Transverse colon (tissue), 4 donors: ENCODE results near the gene SLC26A6. TPM values are rescaled to one million over a fixed set of nuclear protein-coding genes. Genes with fewer than 3 reads are reported as not detected.
A peak's percentile ranks its signal among the peaks of the same experiment; 100 is the strongest.

Source experiments
- DNase-seq: peaks from one replicate; pipeline ENCODE4 v3.0.0-alpha.2; 2019
- H3K27ac ChIP-seq, 4 donors: fragments of 200-600 bp; sonication (generic); 2 replicates each; pipeline ENCODE4 v1.5.1; 2016 to 2018; ENCODE audit warnings: inconsistent platforms in 4 of 4
- H3K27me3 ChIP-seq: fragments of 200-600 bp; sonication (generic); 2 replicates; pipeline ENCODE4 v1.5.1; 2017; ENCODE audit warnings: inconsistent platforms
- H3K36me3 ChIP-seq, 4 donors: fragments of 200-600 bp; sonication (generic); 2 replicates each; pipeline ENCODE4 v1.5.1; 2017 to 2019; ENCODE audit warnings: inconsistent platforms in 4 of 4
- H3K4me1 ChIP-seq, 4 donors: fragments of 200-600 bp; sonication (generic); 2 replicates each; pipeline ENCODE4 v1.5.1; 2017 to 2020; ENCODE audit warnings: inconsistent platforms in 4 of 4
- H3K4me3 ChIP-seq, 4 donors: fragments of 200-600 bp; sonication (generic); 1 replicate in 1 of 4; 2 replicates in 3 of 4; pipeline versions ENCODE4 v1.5.1 to v1.6.1; 2017 to 2019; ENCODE audit warnings: inconsistent platforms in 4 of 4
- H3K9me3 ChIP-seq, 2 donors: fragments of 200-600 bp; sonication (generic); 2 replicates each; pipeline ENCODE4 v1.5.1; 2017 to 2019; ENCODE audit warnings: inconsistent platforms in 2 of 2
- CTCF ChIP-seq, 5 experiments: fragments of 200-600 bp in 3 of 5; fragments of 450-650 bp in 2 of 5; sonication (generic) in 3 of 5; IDR thresholded peaks; 1 replicate in 2 of 5; 2 replicates in 3 of 5; pipeline ENCODE4 v1.5.1; 2016 to 2017; ENCODE audit warnings: antibody characterized with exemption in 5 of 5, inconsistent platforms in 3 of 5, mild to moderate bottlenecking in 2 of 5, moderate library complexity in 1 of 5
- EP300 ChIP-seq: sonication (generic); formaldehyde crosslinking; IDR thresholded peaks from one replicate; pipeline ENCODE4 v1.6.1; 2017; ENCODE audit warnings: antibody characterized with exemption, low read depth
- POLR2A ChIP-seq: fragments of 450-650 bp; IDR thresholded peaks from one replicate; pipeline ENCODE4 v1.6.1; 2016; ENCODE audit warnings: antibody characterized with exemption, mild to moderate bottlenecking, moderate library complexity
- POLR2AphosphoS5 ChIP-seq, 3 donors: sonication (generic); formaldehyde crosslinking; IDR thresholded peaks; one replicate each; pipeline ENCODE4 v1.6.1; 2016; ENCODE audit warnings: antibody characterized with exemption in 3 of 3
- WGBS, 2 donors: methylation state at CpG; one replicate each; pipeline ENCODE4 v1.1.5; 2018; ENCODE audit warnings: low coverage in 1 of 2; 5-methylcytosine and 5-hydroxymethylcytosine counted together
- in situ Hi-C, 4 donors: fragments of 200-750 bp; cut with MboI; loops; one replicate each; pipeline versions ENCODE4 v1.15.0 to v1.15.1; 2017; ENCODE audit warnings: low sequenced_read_pairs in 3 of 4, low pct_ligation_motif_present in 1 of 4, low pct_unique_long_range_greater_than_20kb in 1 of 4
- intact Hi-C: fragments of 100-400 bp; cut with DNase I; formaldehyde crosslinking; loops from one replicate; pipeline ENCODE4 v1.15.1; 2023; ENCODE audit warnings: low total_unique reads
- total RNA-seq, 4 donors: library from RNA; depleted of rRNA; stranded (reverse); fragments of >200 nt; gene quantifications; one replicate each; pipeline ENCODE4 v1.1.0, GENCODE V29; 2016

SLC26A6 gene
- total RNA-seq, 4 donors from 2014 or later, result 134 to 282 (median 193) TPM

GRCh38 chr3:48674505-48674904 is 39.2 kb upstream of the SLC26A6 start:
- Histone ChIP-seq H3K27ac (no peak overlapping the region), H3K9me3 (no peaks in the 10 kb centered on the region), H3K36me3 (no peaks in the 10 kb centered on the region), H3K4me3 (no peak overlapping the region), H3K27me3 (no peaks in the 10 kb centered on the region), H3K4me1 (no peaks in the 10 kb centered on the region)
- no peak for DNase-seq
- WGBS, 2 donors, result 93% methylated on average over 9 of the region's 9 CpGs; no CpG with 5 or more reads in 1 of the 2 donors
- intact Hi-C loops (no loop called here), in situ Hi-C loops (no loop called here)
- no peak for TF ChIP-seq POLR2AphosphoS5 (IDR thresholded peaks at IDR 0.05)
- no peak for TF ChIP-seq CTCF (IDR thresholded peaks at IDR 0.05)
- TF ChIP-seq POLR2A, result no peak
- TF ChIP-seq EP300, result no peak

GRCh38 chr3:48672522-48672921 is 37.3 kb upstream of the SLC26A6 start:
- no peaks in the 10 kb centered on the region for H3K9me3 ChIP-seq
- no peak overlapping the region for H3K27ac ChIP-seq
- intact Hi-C loops, result no loop called here
- no peak overlapping the region for H3K4me3 ChIP-seq
- no peaks in the 10 kb centered on the region for H3K36me3 ChIP-seq
- TF ChIP-seq POLR2A (no peak), EP300 (no peak), POLR2AphosphoS5 (IDR thresholded peaks at IDR 0.05) (no peak), CTCF (IDR thresholded peaks at IDR 0.05) (no peak)
- DNase-seq, result no peak
- 45 to 75% methylated on average over 1 of the region's 1 CpG for WGBS, 2 donors
- no peaks in the 10 kb centered on the region for H3K27me3 ChIP-seq
- in situ Hi-C loops, result no loop called here
- H3K4me1 ChIP-seq, result no peaks in the 10 kb centered on the region

GRCh38 chr3:48664929-48665328 is 29.7 kb upstream of the SLC26A6 start:
- H3K36me3 ChIP-seq, result no peaks in the 10 kb centered on the region
- no peak overlapping the region for H3K4me3 ChIP-seq
- DNase-seq, result no peak
- TF ChIP-seq EP300 (no peak), POLR2AphosphoS5 (IDR thresholded peaks at IDR 0.05) (no peak), CTCF (IDR thresholded peaks at IDR 0.05) (no peak), POLR2A (no peak)
- peak overlapping the region in 1 of 4 donors; percentile 75 for H3K27ac ChIP-seq
- 90% methylated on average over 2 to 4 of the region's 4 CpGs for WGBS, 2 donors
- intact Hi-C loops (no loop called here), in situ Hi-C loops (no loop called here)
- H3K4me1 ChIP-seq, result peaks cover 6 to 26% (median 18%) of the 10 kb centered on the region in 4 donors
- H3K9me3 ChIP-seq, result no peaks in the 10 kb centered on the region
- H3K27me3 ChIP-seq, result peaks cover 28% of the 10 kb centered on the region

DNA sequence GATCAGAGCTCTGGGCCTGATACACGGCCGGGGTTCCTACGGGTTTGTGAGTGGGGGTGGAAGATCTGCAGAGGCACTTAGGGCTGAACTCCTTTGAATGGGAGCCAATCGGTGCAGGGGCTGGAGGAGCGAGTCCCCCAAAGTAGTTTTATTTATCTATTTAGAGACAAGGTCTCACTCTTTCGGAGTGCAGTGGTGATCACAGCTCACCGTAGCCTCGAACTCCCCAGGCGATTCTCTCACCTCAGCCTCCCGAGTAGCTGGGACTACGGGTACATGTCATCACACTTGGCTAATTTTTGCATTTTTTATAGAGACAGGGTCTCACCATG is 29.0 kb upstream of the SLC26A6 start:
- DNase-seq, result no peak
- Histone ChIP-seq H3K27ac (peak overlapping the region; percentile 20 to 82 (median 77)), H3K36me3 (no peaks in the 10 kb centered on the region), H3K4me3 (peak overlapping the region in 1 of 4 donors; percentile 42), H3K9me3 (no peaks in the 10 kb centered on the region), H3K4me1 (peaks cover 6 to 26% (median 18%) of the 10 kb centered on the region in 4 donors), H3K27me3 (peaks cover 28% of the 10 kb centered on the region)
- in situ Hi-C loops, result no loop called here
- intact Hi-C loops, result no loop called here
- TF ChIP-seq CTCF (IDR thresholded peaks at IDR 0.05) (peak in 1 of 5 experiments; percentile 9), EP300 (no peak)
- WGBS, 2 donors, result 63 to 78% methylated on average over 6 to 11 of the region's 11 CpGs
